22Rv1 (cell line): ENCODE data around the gene STC2.

Source experiments
- ZFX ChIP-seq: fragments of 450-650 bp; IDR thresholded peaks from 2 replicates; pipeline ENCODE4 v1.6.1; 2017; ENCODE audit warnings: antibody characterized with exemption, borderline replicate concordance
- TF ChIP-seq, protein P1 (sequence below): fragments of 450-650 bp; IDR thresholded peaks from 2 replicates; pipeline ENCODE4 v1.5.1; 2017; ENCODE audit warnings: mild to moderate bottlenecking

DNA sequence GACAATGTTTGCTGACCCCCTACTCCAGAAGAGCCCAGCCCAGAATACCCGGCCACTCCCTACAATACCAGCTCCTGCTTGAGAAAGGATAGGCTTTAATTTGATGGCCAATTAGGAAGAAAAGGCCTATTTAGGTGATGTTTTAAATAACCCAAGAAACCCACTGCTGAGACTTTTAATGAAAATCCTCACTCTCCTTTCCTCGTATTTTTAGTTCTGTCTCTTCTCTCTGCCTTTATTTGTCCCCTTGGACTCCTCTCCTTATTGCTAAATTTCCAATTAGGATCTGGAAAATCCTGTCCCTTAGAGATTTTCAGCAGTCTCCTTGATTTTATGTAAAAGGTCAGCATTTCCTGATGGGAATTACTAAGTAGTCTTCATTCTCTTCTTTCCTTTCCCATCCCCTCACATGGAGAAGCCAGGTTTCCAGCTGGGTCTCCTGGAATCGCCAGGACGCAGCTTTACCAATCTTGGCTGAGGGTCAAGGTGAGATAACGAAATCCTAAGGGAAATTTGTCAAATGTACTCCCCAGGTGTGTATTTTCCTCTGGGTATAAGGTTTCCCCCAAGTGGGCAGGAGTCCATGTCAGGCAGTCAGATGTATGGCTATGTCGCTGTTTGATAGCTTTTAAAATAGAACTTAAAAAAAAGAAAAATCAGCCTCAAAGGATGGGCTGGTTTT is 11.7 kb downstream of the STC2 start:
- TF ChIP-seq, protein P1, sequence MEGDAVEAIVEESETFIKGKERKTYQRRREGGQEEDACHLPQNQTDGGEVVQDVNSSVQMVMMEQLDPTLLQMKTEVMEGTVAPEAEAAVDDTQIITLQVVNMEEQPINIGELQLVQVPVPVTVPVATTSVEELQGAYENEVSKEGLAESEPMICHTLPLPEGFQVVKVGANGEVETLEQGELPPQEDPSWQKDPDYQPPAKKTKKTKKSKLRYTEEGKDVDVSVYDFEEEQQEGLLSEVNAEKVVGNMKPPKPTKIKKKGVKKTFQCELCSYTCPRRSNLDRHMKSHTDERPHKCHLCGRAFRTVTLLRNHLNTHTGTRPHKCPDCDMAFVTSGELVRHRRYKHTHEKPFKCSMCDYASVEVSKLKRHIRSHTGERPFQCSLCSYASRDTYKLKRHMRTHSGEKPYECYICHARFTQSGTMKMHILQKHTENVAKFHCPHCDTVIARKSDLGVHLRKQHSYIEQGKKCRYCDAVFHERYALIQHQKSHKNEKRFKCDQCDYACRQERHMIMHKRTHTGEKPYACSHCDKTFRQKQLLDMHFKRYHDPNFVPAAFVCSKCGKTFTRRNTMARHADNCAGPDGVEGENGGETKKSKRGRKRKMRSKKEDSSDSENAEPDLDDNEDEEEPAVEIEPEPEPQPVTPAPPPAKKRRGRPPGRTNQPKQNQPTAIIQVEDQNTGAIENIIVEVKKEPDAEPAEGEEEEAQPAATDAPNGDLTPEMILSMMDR = no peak
- no peak for TF ChIP-seq ZFX
